OCI-LY1 (cell line): ENCODE data around the gene NTNG1.

Experiments used
- H2AFZ ChIP-seq: fragments of 200-600 bp; sonication (generic), shearing (Covaris generic); 2 replicates; pipeline ENCODE4 v1.6.0; 2014; ENCODE audit warnings: antibody characterized with exemption, mild to moderate bottlenecking, low read length
- H3F3A ChIP-seq: fragments of 200-600 bp; sonication (generic), shearing (Covaris generic); 2 replicates; pipeline ENCODE4 v1.6.0; 2014; ENCODE audit warnings: mild to moderate bottlenecking, antibody characterized with exemption, low read length, moderate library complexity; ENCODE audit not compliant: insufficient read depth
- H3K27ac ChIP-seq: fragments of 200-600 bp; sonication (generic); 2 replicates; pipeline ENCODE4 v1.5.1; 2014; ENCODE audit warnings: low read length, mixed run types, mild to moderate bottlenecking, low read depth; ENCODE audit not compliant: poor library complexity, severe bottlenecking
- H3K27me3 ChIP-seq: fragments of 200-600 bp; sonication (generic); 2 replicates; pipeline ENCODE4 v1.6.0; 2014; ENCODE audit warnings: antibody characterized with exemption, mild to moderate bottlenecking, low read length, moderate library complexity; ENCODE audit not compliant: insufficient read depth
- H3K36me3 ChIP-seq: fragments of 200-600 bp; sonication (generic); 2 replicates; pipeline ENCODE4 v1.6.1; 2014; ENCODE audit warnings: mild to moderate bottlenecking, antibody characterized with exemption, low read length, moderate library complexity, mixed read lengths; ENCODE audit not compliant: insufficient read depth
- H3K4me1 ChIP-seq: fragments of 200-600 bp; sonication (generic); 2 replicates; pipeline ENCODE4 v1.5.1; 2014; ENCODE audit warnings: mild to moderate bottlenecking, low read length, moderate library complexity; ENCODE audit not compliant: insufficient read depth, severe bottlenecking
- H3K4me2 ChIP-seq: fragments of 200-600 bp; sonication (generic), shearing (Covaris generic); 2 replicates; pipeline ENCODE4 v1.6.1; 2014; ENCODE audit warnings: low read length
- H3K4me3 ChIP-seq: fragments of 200-600 bp; sonication (generic); 2 replicates; pipeline ENCODE4 v1.5.1; 2014; ENCODE audit warnings: low read length, low read depth, mild to moderate bottlenecking, mixed read lengths; ENCODE audit not compliant: poor library complexity, severe bottlenecking
- H3K79me2 ChIP-seq: fragments of 200-600 bp; shearing (Covaris generic); 2 replicates; pipeline ENCODE4 v1.6.1; 2016; ENCODE audit warnings: mixed run types, low read length, mixed read lengths; ENCODE audit not compliant: insufficient read depth
- H3K9ac ChIP-seq: fragments of 200-600 bp; sonication (generic), shearing (Covaris generic); 2 replicates; pipeline ENCODE4 v1.6.1; 2014; ENCODE audit warnings: mild to moderate bottlenecking, low read length, mixed read lengths
- H3K9me2 ChIP-seq: fragments of 200-600 bp; sonication (generic), shearing (Covaris generic); 2 replicates; pipeline ENCODE4 v1.6.1; 2014; ENCODE audit warnings: low read depth, mild to moderate bottlenecking, low read length, mixed read lengths
- H3K9me3 ChIP-seq: fragments of 200-600 bp; shearing (Covaris generic); 2 replicates; pipeline ENCODE4 v1.6.1; 2014; ENCODE audit warnings: low read length, mixed read lengths
- H4K20me1 ChIP-seq: fragments of 200-600 bp; sonication (generic), shearing (Covaris generic); 2 replicates; pipeline ENCODE4 v1.6.0; 2016; ENCODE audit warnings: mild to moderate bottlenecking, low read length; ENCODE audit not compliant: insufficient read depth
- EZH2 ChIP-seq: fragments of 200-600 bp; sonication (generic), shearing (Covaris generic); IDR thresholded peaks from 2 replicates; pipeline ENCODE4 v1.8.0; 2017; ENCODE audit warnings: borderline replicate concordance, mixed run types, mild to moderate bottlenecking, antibody characterized with exemption, low read length, moderate library complexity, mixed read lengths
- TF ChIP-seq, protein P1 (sequence below): fragments of 200-600 bp; sonication (generic), shearing (Covaris generic); IDR thresholded peaks from 2 replicates; pipeline ENCODE4 v1.5.1; 2017; ENCODE audit warnings: mild to moderate bottlenecking, antibody characterized with exemption, low read length, moderate library complexity, mixed read lengths

NTNG1 gene

DNA sequence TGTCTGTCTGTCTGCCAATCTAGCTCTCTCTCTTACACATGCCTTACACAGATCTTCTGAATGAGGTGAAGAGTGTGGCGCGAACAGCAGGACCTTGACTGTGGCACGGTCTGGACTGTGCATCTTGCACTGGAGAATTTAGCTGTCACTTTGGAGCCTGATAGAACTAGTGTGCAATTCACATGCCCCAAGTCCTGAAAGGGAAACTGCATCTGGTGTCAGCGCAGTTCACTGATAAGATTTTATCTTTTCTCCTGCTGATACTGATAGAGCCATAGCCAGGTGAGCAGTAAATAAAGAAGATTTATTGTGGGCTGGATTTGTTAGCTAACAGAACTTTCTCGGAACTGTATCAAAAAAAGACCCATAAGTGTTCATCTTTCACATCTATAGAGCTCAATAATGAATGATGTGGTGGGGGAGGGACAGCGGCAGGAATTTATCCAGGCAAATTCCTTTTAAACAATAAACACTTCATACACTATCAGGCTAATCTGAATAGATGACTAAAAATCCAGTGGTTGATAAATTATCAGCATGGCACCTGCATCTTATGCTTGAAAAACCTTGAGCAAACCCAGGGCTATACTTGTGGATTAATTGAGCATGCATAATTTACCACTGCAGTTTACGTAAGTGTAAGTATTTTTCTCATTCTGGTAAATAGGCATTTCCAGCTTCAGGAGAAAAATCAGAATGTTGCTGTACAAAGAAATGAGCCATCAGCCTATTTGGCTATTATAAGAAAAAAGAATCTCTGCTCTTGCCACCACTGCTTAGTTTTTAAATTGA is 104.1 kb downstream of the NTNG1 start:
- Histone ChIP-seq H3K27me3 (no peaks in the 10 kb centered on the region), H2AFZ (no peak overlapping the region), H4K20me1 (no peaks in the 10 kb centered on the region), H3K9me3 (no peaks in the 10 kb centered on the region), H3K9me2 (no peaks in the 10 kb centered on the region), H3K36me3 (no peaks in the 10 kb centered on the region), H3F3A (no peaks in the 10 kb centered on the region), H3K4me1 (no peaks in the 10 kb centered on the region), H3K4me2 (no peak overlapping the region), H3K9ac (no peak overlapping the region), H3K79me2 (no peaks in the 10 kb centered on the region), H3K4me3 (no peak overlapping the region), H3K27ac (no peak overlapping the region)
- TF ChIP-seq, protein P1, sequence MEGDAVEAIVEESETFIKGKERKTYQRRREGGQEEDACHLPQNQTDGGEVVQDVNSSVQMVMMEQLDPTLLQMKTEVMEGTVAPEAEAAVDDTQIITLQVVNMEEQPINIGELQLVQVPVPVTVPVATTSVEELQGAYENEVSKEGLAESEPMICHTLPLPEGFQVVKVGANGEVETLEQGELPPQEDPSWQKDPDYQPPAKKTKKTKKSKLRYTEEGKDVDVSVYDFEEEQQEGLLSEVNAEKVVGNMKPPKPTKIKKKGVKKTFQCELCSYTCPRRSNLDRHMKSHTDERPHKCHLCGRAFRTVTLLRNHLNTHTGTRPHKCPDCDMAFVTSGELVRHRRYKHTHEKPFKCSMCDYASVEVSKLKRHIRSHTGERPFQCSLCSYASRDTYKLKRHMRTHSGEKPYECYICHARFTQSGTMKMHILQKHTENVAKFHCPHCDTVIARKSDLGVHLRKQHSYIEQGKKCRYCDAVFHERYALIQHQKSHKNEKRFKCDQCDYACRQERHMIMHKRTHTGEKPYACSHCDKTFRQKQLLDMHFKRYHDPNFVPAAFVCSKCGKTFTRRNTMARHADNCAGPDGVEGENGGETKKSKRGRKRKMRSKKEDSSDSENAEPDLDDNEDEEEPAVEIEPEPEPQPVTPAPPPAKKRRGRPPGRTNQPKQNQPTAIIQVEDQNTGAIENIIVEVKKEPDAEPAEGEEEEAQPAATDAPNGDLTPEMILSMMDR: no peak
- no peak for TF ChIP-seq EZH2

DNA sequence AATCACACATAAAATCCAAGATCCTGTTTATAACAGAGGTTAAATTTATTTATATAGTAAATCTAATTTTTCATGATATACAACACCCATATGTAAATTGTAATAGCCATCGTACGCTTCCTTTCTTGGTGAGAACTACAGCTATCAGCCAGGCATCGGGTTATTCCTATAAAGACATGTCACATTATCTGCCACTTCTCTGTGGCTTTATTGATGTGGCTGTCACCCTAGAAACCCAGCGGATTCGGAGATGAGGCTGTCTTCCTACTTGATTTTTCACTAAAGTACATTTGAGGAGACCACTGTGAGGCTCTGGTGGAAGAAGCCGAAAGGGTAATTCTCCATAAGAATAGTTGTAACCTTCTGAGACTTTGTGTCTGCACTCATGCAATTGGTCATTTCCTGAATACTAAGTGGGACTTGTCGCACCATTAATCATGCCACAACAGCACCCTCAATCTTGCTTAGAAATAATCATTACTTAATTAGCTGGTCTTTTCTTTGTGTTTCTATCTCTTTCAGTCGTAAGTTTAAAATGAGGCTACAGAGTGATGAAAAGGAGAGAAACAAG is 106.0 kb downstream of the NTNG1 start:
- H3K36me3 ChIP-seq: no peaks in the 10 kb centered on the region
- H3K4me3 ChIP-seq: no peak overlapping the region
- no peaks in the 10 kb centered on the region for H4K20me1 ChIP-seq
- no peaks in the 10 kb centered on the region for H3K79me2 ChIP-seq
- H3K27me3 ChIP-seq: no peaks in the 10 kb centered on the region
- H3K9me3 ChIP-seq: no peaks in the 10 kb centered on the region
- H3K9me2 ChIP-seq: no peaks in the 10 kb centered on the region
- no peak overlapping the region for H3K27ac ChIP-seq
- H3K4me2 ChIP-seq: no peak overlapping the region
- H2AFZ ChIP-seq: no peak overlapping the region
- no peak overlapping the region for H3K9ac ChIP-seq
- no peaks in the 10 kb centered on the region for H3F3A ChIP-seq
- H3K4me1 ChIP-seq: no peaks in the 10 kb centered on the region
- no peak for TF ChIP-seq EZH2
- TF ChIP-seq, protein P1: no peak

DNA sequence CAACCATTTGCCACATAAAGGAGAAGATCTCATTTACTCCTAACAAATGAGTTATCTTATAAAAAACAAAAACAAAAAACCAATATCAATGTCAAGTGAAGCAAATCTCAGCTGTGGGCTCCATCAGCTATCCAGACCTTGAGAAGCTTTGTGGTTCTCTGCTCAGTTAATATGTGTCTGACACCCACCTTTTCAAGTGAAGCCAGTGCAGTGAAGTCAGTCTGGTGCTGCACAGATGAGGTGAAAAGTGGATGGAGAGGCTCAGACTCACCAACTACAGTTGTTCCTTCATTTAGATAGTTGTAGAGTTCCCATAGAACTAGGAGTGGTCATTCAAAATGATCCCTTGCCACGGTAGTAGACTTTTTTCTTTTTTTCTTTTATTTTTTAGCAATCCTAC is 106.8 kb downstream of the NTNG1 start:
- no peaks in the 10 kb centered on the region for H3K9me2 ChIP-seq
- H3K27ac ChIP-seq: no peak overlapping the region
- no peak overlapping the region for H3K9ac ChIP-seq
- TF ChIP-seq EZH2: no peak
- TF ChIP-seq, protein P1: no peak
- H3K36me3 ChIP-seq: no peaks in the 10 kb centered on the region
- H3K4me2 ChIP-seq: no peak overlapping the region
- no peaks in the 10 kb centered on the region for H3K4me1 ChIP-seq
- H2AFZ ChIP-seq: no peak overlapping the region
- no peaks in the 10 kb centered on the region for H4K20me1 ChIP-seq
- no peaks in the 10 kb centered on the region for H3K79me2 ChIP-seq
- H3K9me3 ChIP-seq: no peaks in the 10 kb centered on the region
- H3K27me3 ChIP-seq: no peaks in the 10 kb centered on the region
- no peak overlapping the region for H3K4me3 ChIP-seq
- no peaks in the 10 kb centered on the region for H3F3A ChIP-seq
